ENCODE results near the gene SKIC2.

SKIC2 gene

GRCh38 chr6:31919624-31920303 is 39.2 kb upstream of the SKIC2 start:
- H3K4me3 ChIP-seq (ENCODE audit: low read length) = no peak overlapping the region
- TF ChIP-seq CTCF (IDR thresholded peaks at IDR 0.05; ENCODE audit: insufficient read depth, low read depth, low read length, missing control alignments) = no peak
- DNase-seq (ENCODE audit: low read depth) = peak; percentile 54

GRCh38 chr6:31920811-31921210 is 38.2 kb upstream of the SKIC2 start:
- no peak for TF ChIP-seq CTCF (IDR thresholded peaks at IDR 0.05; ENCODE audit: insufficient read depth, low read depth, low read length, missing control alignments)
- DNase-seq (ENCODE audit: low read depth) = peak; percentile 50

GRCh38 chr6:31922942-31923341 is 36.0 kb upstream of the SKIC2 start:
- no peak overlapping the region for H3K4me3 ChIP-seq (ENCODE audit: low read length)
- TF ChIP-seq CTCF (IDR thresholded peaks at IDR 0.05; ENCODE audit: insufficient read depth, low read depth, low read length, missing control alignments) = no peak
- DNase-seq (ENCODE audit: low read depth) = no peak

More at GRCh38 chr6:31920811-31921210, 38.2 kb upstream of the SKIC2 start:
- H3K4me3 ChIP-seq (ENCODE audit: low read length) = no peak overlapping the region

- no peak within 1 kb of the TSS for H3K4me3 ChIP-seq (ENCODE audit: low read length)
- TF ChIP-seq CTCF (IDR thresholded peaks at IDR 0.05; ENCODE audit: insufficient read depth, low read depth, low read length, missing control alignments) = no peak
- DNase-seq (ENCODE audit: low read depth) = no peak
Measured at GRCh38 chr6:31927242-31927862, 31.6 kb upstream of the SKIC2 start, which contains the start of gene C2. C2 (plus strand) TSS chr6:31927717; CDS start chr6:31927753, 36 bp downstream.

GRCh38 chr6:31927863-31928671 is 30.9 kb upstream of the SKIC2 start:
- TF ChIP-seq CTCF (IDR thresholded peaks at IDR 0.05; ENCODE audit: insufficient read depth, low read depth, low read length, missing control alignments) = no peak
- no peak for DNase-seq (ENCODE audit: low read depth)
- no peak overlapping the region for H3K4me3 ChIP-seq (ENCODE audit: low read length)

- DNase-seq (ENCODE audit: low read depth) = no peak
- no peak for TF ChIP-seq CTCF (IDR thresholded peaks at IDR 0.05; ENCODE audit: insufficient read depth, low read depth, low read length, missing control alignments)
- no peak overlapping the region for H3K4me3 ChIP-seq (ENCODE audit: low read length)
Measured at GRCh38 chr6:31928672-31928939, 30.4 kb upstream of the SKIC2 start.
